Stimulated activated CD4-positive, alpha-beta T cell treated with anti-CD3 and anti-CD28 coated beads, Interleukin-1b, Interleukin-23, amount 100 ng/mL, for 48 hours (primary cell): Measurements from ENCODE around the gene KLK5.
"Not testable (repeated sequence)": the region's sequence is repeated elsewhere in the genome, so short reads cannot be mapped to it uniquely, and the experiment has no call there.

Source experiments
- DNase-seq: peaks from one replicate; pipeline ENCODE4 v3.0.0-alpha.2; 2020

The KLK5 gene

DNA sequence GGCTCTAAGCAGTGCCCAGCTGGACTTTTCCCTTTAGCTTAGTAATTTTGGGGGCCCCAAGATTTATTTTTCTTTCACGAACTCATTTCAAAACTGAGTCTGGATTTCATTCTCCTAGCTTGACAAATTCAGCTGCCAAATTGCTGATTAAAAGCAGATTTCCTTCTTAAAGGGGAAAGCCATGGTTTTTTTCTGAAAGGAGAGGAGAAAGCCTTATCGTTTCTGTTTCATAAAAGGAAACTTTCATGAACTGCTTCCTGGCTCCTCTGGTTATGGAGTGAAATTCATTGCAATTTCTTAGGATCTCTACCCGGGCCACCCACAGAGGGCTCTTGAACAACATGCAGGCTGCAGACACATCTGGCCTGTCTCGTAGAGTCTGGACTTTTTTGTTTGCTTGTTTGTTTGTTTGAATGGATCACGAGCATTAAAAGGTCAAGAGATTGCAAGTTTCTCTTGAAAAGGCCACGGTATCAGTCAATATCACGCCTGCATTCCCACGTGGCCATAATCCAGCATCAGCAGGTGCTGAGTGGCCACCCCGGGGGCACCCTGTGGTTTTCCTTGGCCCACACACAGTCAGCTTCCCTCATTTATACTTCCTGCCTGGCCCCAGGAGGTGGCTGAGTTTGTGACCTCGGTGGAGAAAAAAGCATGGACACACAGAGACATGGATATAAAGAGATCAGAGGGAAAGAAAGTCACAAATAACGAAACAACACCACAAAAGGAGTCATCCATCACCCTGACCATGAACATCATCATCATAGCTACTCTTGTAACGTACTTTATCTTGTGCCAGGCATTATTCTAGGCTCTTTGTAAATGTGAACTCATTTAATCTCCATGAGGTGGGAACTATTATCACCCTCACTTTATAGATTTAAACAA, 31.2 kb downstream of the KLK5 start:
- no peak for DNase-seq

DNA sequence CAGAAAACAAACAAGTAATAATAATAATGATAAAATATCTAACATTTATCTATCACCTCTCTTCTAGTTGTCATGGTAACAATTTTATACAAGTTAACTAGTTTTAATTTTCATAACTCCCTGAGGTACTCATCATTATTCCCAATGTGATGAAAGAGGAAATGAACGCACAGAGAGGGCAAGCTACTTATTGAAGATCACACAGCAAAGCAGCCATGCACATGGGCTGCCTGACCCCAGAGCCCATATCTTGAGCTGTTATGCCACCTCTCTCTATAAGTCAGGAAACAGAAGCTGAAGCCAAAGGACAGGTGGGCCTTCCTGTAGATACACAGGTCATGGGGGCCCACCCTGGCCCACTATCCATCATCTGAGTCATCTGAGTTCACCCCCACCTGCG, 36.8 kb downstream of the KLK5 start:
- DNase-seq = no peak

DNA sequence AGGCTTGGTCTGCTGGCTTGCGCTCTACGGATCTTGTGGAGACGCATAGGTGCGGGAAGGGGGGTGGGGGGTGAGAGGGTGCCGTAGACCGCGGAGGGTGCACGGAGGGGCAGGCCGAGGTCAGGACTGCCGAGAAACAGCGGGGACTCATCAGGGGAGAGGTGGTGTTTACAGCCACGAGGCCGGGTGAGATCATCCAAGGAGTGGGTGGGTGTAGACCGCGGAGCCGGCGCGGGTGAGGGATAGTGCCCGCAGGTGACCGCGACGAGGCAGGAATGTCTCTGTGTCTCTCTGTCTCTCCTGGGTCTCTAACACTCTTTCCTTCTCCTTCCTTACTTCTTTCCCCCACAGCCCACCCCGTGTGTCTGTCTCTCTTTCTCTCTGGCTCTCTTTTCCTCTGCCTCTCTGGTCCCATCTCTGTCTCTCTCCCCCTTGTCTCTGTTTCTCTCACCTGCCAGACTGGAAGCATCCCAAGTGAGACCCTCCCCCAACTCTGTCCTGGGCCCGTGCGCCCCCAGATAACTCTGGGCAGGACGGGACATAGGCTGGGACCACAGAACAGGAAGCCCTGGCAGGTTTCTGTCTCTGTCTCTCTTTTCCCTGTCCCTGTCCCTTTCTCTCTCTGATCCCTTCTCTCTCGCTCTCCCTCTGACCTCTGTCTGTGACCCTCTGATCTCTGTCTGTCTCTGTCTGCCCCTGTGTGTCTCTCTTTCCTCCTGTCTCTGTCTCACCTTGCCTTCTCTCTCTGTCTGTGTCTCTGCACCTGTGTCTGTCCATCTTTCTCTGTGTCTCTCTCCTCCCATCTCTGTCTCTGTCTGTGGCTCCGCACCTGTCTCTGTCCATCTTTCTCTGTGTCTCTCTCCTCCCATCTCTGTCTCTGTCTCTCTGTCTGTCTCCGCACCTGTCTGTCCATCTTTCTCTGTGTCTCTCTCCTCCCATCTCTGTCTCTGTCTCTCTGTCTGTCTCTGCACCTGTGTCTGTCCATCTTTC, 39.8 kb downstream of the KLK5 start:
- DNase-seq = peak; percentile 41

GRCh38 chr19:50912102-50912599, 40.7 kb downstream of the KLK5 start:
- DNase-seq = no peak

DNA sequence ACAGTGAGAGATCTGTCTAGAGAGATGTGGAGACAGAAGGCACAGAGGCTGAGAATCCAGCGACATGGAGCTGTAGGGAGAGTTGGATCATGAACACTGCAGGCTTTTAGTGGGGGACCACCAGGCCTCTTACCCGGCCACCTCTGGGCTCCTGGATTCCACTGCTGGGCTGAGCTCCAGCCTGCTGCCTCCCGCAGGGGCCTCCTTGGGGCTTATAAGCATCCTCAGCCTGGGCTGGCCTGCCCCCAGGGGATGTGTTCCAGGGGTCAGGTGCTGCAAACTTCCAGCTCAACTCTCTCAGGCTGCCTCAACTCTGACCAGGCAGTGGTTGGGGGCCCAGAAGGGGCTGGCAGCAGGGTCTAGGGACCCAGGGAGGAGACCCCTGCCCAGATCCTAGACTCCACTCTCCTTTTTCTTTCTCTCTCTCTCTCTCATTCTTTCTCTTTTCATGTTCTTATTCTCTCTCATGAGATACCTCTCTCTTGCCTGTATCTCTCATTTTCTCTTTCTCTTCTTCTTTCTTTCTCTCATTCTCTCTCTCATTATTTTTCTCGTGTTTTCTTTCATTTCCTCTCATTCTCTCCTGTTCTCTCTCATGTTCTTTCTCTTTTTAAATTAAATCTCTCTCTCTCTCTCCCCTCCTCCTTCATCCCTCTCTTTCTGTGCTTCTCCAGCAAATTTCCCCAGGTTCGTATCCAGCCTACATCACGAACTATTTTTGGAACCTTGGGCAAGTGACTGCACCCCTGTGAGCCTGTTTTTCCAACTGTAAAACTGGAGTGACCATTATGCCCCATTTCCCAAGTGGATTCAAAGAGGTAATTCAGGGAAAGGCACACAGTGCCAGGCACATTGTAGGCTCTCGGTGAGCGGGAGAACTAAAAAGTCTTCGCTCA, 41.4 kb downstream of the KLK5 start, which contains the start of gene KLK4:
TSS of gene KLK4 (minus strand) at position 190 of the 896 bp plus-strand sequence. CDS start 657 bp downstream, outside the sequence.
- no peak for DNase-seq

DNA sequence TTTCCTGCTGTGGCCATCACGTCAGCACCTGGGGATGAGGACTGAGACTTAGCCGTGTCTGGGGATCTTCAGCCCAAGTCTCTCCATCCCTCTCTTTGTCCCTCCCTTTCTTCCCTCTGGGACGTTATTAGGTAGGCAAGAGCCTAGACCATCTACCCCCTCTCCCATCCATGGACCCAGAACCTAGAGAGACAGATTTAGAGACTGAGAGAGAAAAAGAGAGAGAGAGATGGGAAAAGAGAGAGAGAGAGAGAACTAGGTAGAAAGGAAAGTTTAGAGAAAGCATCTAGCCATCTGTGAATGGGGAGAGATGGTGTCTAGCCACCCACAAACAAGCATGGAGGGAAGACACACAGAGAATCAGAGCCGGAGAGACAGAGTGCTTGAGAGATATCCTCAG, 42.1 kb downstream of the KLK5 start:
- DNase-seq = no peak

GRCh38 chr19:50909240-50910070, 43.4 kb downstream of the KLK5 start:
- peak; percentile 64 for DNase-seq

DNA sequence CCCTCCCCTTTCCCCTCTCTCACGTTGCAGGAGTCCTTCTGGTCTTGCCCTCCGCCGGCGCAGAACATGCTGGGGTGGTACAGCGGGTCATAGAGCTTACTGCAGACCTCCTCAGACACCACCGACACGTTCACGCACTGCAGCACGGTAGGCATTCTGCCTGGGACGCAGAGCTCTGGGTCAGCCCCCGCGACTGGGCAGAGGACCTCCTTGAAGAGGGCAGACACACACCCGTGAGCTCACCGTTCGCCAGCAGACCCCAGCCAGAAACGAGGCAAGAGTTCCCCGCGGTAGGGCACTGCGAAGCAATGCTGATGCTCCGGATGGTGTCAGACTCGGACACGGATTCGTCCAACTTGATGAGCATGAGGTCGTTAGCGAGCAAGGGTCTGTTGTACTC, 44.5 kb downstream of the KLK5 start:
- no peak for DNase-seq

DNA sequence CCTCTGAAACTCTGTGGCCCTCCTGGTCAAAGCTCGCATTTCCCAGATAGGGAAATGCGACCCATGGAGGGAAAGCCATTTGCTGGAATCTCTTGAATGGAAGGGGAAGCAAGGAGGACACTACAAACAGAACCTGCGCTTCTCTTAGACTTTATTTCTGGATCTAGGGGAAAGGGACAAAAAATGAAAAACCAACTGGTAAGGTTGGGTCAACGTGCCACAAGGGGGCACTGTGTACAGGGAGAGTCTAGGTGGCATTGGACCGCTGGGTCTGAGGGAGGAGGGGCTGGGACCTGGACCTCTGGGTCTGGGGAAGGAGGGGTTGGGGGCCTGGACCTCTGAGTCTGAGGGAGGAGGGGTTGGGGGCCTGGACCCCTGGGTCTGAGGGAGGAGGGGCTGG, 46.6 kb downstream of the KLK5 start:
- DNase-seq = peak; percentile 31

- no peak for DNase-seq
Observed at GRCh38 chr19:50902640-50903039, 50.2 kb downstream of the KLK5 start.

DNA sequence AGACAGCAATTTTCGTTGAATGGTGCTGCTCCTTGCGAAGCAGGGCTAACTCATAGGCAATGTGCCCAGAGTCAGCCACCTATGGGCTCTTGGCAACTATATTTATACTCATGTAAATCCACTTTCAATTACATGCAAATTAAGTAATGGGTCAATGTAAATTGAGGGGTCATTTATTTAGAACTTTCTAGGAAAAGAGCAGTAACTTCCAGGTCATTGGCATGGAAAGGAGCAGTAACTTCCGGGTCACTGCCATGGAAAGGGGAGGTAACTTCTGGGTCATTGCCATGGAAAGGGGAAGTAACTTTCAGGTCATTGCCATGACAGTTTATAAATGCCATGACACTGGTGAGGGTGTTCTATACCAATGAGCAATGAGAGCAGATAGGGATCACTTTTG, 53.3 kb downstream of the KLK5 start:
- DNase-seq = no peak

DNA sequence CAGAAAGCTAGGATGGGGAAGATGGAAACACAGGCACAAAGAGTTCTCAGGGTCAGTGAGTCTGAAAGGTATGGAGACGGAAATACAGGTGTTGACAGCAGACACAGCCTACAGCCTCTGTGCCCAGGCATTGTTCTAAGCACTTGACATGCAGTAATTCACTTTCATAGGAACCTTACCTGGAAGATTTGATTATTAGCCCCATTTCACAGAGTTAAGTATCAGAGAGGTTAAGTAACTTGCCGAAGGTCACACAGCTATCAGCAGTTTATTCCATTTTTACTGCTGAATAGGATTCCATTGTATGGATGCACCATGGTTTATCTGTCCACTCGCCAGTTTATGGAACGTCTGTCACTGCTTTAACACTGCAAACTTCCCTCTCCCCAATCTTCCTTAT, 54.8 kb downstream of the KLK5 start:
- no peak for DNase-seq

- no peak for DNase-seq
Observed at GRCh38 chr19:50897612-50898011, 55.2 kb downstream of the KLK5 start.

DNA sequence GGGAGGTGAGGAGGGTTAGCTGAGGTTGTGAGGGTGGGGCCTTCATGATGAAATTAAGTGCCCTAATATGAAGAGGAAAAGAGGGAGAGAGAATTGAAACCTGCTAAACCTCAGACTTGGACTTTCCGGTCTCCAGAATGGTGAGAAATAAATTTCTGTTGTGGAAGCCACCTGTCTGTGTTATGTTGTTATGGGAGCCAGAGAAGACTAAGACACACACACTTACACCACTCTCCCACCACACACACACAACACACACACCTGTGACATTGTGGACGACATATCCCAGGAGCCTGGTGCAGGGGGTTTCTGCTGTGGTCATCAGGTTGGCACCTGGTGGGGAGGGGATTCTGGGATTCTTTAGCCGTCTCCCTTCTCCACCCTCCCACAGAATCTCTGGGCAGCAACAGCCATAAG, 55.6 kb downstream of the KLK5 start:
- no peak for DNase-seq

DNA sequence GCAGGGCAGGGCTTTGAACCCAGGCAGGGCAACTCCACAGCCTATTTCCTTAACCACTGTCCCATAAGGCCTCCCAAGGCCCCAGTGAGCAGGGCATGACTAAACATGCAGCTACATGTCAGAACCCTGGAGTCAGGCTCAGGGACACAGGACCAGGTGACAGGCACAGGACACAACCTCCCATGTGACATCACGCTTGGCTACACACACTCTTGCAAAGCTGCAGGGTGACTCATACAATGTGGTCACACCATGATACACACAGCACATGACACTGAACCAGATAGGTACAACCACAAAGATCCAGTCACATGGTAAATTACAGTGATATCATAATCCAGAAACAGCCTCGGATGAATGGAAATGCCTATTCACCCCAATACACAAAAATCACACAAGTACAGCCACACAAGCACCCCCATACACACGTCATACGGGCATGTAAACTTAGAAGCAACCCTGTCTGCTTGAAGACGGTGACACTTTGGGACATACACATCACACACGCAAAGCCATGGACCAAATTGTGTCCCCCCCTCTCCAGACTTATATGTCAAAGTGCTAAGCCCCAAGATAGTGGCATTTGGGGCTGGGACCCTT, 56.1 kb downstream of the KLK5 start:
- DNase-seq = peak; percentile 52

DNA sequence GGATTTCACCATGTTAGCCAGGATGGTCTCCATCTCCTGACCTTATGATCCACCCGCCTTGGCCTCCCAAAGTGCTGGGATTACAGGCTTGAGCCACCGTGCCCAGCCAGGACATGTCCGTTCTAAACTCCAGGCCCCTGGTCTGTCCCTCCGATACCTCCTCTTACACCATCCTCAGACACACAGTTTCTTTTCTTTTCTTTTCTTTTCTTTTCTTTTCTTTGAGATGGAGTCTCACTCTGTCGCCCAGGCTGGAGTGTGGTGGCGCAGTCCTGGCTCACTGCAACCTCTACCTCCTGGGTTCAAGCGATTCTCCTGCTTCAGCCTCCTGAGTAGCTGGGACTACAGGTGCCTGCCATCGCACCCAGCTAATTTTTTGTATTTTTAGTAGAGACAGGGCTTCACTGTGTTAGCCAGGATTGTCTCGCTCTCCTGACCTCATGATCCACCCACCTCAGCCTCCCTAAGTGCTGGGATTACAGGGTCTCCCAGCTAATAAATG, 56.7 kb downstream of the KLK5 start:
- DNase-seq = not testable (repeated sequence)

DNA sequence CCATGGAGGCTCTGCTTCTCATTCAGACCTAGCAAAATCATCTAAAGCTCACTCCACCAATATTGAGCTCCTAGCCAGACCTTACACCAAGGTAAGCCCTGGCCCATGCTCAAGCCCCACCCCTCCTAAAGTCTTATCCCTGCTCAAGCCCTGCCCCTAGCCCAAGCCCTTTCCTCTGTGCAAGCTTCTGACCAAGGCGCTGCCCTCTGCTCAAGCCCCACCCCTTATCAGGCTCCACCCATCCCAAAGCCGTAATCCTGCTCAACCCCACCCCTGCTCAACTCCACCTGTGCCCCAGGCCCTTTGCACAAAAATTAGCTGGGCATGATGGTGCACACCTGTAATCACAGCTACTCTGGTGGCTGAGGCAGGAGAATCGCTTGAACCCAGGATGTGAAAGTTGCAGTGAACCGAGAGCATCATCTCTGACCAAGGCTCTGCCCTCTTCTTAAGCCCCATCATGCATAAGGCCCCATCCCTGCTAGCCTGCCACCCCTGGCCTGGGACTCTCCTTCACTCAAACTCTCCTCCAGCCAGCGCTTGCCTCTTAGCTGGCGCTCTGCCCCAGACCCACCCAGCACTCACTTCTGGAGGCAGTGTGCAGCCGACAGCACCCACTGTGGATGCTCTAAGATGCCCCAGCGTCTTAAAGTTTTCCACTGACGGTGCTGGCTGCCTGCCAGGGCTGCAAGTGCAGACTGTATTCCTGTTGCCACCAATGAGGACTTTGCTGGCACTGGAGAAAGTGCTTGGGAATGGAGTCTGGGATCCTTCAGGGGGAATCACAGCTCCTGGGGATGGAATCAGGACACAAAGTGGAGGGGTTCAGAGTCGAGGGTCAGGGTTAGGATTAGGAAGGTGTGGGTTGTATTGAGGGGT, 58.1 kb downstream of the KLK5 start:
- no peak for DNase-seq
